GM19025 (cell line): Measurements from ENCODE around the gene NDUFA6.
"Not testable (repeated sequence)": the region's sequence is repeated elsewhere in the genome, so short reads cannot be mapped to it uniquely, and the experiment has no call there.

ENCODE experiments used
- ATAC-seq: cut with Tn5 transposase; IDR thresholded peaks from one replicate; pipeline ENCODE4 v1.9.1; 2021; ENCODE audit warnings: mild to moderate bottlenecking, low read depth, moderate library complexity; ENCODE audit not compliant: unreplicated experiment

Gene NDUFA6

DNA sequence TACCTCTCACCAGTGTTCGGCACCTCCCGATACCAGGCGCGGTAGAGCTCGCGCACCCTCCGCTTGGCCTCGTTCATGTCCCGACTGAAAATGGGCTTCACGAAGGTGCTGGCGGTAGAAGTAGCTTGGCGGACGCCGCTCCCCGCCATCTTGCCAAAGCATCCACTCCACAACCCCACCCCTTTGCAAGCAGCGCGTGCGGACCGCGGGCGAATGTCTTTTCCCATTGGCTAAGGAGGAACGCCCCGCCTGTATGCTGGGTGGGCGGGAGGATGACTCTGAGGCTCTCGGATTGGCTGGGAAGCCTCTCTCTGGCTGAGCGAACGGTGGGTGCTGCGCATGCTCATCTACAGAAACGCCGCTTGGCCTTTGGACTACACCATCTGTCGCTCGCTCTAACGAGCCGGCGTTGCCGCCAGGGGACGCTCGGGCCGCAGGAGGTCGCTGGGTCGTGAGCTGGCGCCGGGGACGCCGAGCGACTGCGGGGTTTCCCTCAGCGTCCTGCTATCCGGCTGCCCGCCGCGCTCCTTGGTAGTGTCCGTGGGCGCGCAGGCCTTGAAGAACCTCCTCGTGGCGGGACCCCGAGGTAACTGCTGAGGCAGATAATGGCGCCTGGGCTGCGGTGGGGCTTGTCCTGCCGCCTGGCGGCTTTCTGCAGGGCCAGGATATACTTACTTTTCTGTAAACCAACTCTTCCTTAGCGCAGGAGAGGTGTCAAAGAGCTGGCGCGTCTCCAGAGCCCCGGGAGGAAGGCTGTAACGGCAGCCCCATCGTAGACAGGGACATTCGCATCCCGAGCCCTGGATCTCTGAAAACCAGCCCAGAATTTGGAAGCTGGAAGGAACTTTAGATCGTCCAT, at the start of gene NDUFA6:
TSS of gene NDUFA6 (minus strand) at position 177 of the 859 bp plus-strand sequence. CDS start at position 149, 28 bp downstream.
- peak; percentile 94 for ATAC-seq

DNA sequence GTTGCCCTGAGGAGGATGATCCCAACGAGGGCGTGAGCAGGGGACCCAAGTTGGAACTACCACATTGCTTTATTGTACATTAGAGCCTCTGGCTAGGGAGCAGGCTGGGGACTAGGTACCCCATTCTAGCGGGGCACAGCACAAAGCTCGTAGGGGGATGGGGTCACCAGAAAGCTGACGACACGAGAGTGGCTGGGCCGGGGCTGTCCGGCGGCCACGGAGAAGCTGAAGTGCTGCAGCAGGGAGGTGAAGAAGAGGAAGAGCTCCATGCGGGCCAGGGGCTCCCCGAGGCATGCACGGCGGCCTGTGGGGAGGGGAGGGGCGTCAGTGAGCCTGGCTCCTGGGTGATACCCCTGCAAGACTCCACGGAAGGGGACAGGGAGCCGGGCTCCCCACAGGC, 49.6 kb upstream of the NDUFA6 start:
- ATAC-seq: not testable (repeated sequence)

DNA sequence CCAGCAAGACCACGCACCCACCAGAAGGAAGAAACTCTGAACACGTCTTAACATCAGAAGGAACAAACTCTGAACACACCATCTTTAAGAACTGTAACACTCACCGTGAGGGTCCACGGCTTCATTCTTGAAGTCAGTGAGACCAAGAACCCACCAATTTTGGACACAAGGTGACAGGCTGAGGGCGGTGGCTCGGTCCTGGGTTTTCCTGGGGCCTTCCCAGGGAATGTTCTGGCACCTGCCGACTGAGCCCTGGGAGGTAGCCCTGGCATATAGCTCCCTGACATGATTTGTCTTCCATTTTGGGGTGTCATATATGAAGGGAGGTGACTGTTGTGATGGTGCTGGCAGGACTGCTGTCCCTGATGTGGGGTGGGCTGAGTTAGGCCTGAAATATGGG, 48.9 kb upstream of the NDUFA6 start:
- ATAC-seq: not testable (repeated sequence)

DNA sequence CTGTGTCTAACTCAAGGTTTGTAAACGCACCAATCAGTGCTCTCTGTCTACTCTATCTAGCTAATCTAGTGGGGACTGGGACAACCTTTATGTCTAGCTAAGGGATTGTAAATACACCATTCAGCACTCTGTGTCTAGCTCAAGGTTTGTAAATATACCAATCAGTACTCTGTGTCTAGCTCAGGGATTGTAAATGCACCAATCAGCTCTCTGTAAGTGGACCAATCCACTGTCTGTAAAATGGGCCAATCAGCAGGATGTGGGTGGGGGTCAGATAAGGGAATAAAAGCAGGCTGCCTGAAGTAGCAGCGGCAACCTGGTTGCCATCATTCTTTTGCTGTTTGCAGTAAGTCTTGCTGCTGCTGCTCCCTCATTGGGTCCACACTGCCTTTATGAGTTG, 48.4 kb upstream of the NDUFA6 start:
- no peak for ATAC-seq

DNA sequence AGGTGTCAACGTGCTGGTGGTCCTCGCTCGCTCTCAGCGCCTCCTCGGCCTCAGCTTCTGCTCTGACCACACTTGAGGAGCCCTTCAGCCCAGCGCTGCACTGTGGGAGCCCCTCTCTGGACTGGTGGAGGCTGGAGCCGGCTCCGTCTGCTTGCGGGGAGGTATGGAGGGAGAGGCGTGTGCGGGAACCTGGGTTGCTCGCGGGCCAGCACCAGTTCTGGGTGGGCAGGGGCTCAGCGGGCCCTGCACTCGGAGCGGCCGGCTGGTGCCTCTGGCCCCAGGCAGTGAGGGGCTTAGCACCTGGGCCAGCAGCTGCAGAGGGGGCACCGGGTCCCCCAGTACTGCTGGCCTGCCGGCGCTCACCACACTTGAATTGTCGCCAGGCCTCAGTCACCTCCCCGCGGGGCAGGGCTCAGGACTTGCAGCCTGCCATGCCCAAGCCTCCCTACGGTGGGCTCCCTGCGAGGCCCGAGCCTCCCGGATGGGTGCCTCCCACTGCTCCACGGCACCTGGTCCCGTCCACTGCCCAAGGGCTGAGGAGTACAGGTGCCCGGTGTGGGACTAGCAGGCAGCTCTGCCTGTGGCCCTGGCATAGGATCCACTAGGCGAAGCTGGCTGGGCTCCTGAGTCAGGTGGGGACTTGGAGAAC, 47.7 kb upstream of the NDUFA6 start:
- no peak for ATAC-seq

DNA sequence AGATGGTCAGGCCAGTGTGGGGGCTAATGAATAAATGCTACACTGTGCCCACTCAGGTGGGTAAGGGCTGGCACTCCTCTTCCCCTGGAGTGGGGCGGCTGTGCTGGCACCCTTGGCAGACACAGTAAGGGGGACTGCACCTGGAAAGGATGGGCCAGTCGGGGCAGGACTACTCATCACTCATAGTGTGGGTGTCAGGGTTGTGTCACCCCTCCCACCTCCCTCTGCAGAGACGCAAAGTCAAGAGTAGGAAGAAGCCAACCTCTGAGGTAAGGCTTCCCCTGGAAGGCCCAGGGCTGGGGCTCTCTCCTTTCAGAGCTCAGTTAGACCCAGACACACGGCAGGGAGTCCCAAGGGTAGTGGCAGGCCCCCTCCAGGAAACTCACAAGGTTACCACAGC, 45.1 kb upstream of the NDUFA6 start:
- not testable (repeated sequence) for ATAC-seq

DNA sequence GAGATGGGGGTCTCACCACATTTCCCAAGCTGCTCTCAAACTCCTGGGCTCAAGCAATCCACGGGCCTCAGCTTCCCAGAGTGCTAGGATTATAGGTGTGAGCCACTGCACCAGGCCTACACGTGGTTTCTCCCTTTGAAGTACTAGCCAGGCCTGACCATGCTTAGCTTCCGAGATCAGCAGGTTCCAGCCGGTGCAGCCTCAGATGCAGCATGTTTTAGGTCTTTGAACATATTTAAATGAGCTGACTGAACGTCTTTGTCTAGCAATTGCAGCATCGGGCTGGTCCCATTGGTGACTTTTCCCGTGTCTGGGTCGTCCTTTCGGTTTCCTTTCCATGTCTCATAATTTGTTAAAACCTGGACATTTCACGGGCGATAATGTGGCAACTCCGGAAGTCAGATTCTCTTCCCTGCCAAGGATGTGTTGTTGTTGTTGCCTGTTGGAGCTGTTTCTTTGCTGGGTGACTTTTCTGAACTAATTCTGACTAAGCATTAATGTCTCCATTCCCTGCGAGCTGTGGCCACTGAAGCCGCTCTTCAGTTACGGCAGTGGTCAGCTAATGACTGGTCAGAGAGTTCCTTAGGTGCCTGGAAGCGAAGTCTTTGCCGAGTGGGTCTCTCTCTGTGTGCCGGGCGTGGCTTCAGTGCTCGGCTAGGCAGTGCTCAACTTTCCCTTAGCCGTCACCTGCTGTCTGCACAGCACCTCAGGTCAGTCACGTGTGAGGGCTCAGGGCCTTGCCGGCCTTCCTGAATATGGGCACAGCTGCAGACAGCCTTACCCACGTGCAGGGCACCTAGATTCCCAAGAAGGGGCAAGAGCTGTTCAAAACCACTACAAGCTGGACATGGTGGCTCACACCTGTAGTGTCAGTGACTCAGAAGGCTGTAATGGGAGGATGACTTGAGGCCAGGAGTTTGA, 43.8 kb upstream of the NDUFA6 start:
- no peak for ATAC-seq

DNA sequence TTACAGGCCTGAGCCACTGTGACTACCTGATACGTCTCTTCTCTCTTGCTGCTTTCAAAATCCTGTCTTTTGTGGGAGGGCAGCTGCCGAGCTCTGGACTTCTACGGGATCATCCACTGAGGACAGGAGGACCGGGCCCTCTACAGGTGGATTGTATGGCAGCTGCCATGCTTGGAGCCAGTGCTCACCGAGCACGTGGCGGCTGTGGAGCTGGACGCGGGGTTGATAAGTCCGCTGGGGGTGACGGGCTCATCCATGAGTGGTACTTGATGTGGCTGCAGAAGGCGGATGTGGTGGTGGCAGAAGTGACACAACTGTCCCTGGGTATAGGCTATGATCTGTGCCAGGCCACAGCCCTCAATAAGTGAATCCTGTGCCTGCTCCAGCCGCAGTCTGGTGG, 41.9 kb upstream of the NDUFA6 start:
- no peak for ATAC-seq

DNA sequence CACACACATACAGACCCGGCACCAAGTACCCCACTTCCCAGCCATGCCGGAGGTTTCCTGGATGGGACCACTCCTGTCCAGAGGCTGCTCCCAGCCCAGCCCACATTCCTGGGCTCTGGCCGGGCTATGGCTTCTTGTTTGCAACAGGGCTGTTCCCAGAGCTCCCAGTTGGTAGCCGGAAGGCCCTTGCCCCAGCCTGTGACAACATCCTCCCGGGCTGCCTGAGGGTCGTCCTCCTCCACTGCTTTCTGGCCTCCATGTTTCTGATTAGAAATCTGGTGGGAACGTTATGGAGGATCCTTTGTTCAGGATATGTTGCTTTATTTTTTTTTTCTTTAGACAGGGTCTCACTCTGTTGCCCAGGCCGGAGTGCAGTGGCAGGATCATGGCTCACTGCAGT, 41.0 kb upstream of the NDUFA6 start:
- no peak for ATAC-seq

DNA sequence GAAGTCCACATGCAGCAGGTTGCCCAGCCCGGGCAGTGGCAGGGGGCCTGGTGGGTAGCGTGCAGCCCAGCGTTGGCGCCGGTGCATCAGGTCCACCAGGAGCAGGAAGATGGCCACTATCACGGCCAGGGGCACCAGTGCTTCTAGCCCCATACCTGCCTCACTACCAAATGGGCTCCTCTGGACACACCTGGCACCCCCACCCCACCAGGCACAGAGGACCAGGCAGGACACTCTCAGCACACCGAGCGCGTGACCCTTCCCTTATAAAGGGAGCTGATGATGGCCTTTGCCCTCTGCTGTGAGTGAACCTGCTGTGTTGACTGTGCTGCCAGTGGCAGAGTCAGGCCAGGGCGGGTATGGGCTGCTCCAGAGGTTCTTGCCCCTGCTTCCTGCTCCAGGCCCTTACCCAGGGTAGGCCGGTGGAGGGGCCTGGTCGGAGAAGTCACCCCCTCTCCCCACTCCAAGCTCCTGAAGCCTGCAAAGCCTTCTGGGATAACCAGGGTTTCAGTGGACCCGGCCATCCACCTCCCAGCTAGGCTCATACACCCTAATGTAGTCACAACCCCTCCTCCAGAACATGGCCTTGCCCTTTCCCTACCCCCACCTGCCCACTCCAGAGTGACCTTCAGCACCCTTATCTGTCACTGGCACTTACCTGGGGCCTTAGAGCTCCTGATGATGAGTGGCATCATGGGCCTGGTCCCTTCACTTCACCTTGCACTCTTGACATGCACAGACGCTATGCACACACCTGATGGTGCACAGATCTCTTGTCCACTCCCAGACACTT, 40.3 kb upstream of the NDUFA6 start, which contains the start of gene CYP2D6:
TSS of gene CYP2D6 (minus strand) at position 172 of the 793 bp plus-strand sequence. CDS start at position 153, 19 bp downstream.
- not testable (repeated sequence) for ATAC-seq

DNA sequence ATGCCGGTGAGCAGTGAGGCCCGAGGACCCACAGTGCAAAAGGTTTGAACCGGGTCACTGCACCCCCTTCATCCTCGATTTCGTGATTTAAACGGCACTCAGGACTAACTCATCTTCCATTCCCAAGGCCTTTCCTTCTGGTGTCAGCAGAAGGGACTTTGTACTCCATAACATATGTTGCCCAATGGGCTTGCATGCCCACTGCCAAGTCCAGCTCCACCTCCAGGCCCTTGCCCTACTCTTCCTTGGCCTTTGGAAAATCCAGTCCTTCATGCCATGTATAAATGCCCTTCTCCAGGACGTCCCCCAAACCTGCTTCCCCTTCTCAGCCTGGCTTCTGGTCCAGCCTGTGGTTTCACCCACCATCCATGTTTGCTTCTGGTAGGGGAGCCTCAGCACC, 39.6 kb upstream of the NDUFA6 start:
- not testable (repeated sequence) for ATAC-seq

DNA sequence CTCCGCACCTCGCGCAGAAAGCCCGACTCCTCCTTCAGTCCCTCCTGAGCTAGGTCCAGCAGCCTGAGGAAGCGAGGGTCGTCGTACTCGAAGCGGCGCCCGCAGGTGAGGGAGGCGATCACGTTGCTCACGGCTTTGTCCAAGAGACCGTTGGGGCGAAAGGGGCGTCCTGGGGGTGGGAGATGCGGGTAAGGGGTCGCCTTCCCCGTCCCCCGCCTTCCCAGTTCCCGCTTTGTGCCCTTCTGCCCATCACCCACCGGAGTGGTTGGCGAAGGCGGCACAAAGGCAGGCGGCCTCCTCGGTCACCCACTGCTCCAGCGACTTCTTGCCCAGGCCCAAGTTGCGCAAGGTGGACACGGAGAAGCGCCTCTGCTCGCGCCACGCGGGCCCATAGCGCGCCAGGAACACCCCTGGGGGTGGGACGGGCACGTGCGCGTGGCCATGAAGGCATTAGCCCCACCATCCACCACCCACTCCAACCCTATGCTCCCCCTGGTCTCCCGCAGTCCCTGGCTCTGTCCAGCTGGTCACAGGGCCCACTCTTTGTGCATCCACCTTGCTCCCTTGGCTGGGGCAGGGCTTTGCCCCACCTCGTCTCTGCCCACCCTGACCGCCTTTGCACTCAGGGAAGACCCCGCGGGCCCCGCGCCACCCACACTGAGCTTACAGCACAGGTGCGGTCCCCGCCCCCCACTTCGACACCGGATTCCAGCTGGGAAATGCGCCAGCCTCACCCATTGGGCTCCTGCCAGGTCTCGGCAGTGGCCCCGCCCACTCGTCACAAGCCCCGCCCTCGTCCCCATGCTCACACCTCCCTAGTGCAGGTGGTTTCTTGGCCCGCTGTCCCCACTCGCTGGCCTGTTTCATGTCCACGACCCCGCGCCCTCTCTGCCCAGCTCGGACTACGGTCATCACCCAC, 38.5 kb upstream of the NDUFA6 start:
- not testable (repeated sequence) for ATAC-seq

DNA sequence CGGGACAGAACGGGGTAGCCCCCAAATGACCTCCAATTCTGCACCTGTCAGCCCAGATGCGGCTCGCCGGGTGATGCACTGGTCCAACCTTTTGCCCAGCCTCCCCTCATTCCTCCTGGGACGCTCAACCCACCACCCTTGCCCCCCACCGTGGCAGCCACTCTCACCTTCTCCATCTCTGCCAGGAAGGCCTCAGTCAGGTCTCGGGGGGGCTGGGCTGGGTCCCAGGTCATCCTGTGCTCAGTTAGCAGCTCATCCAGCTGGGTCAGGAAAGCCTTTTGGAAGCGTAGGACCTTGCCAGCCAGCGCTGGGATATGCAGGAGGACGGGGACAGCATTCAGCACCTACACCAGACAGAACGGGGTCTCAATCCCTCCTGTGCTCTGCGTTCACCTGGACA, 37.4 kb upstream of the NDUFA6 start:
- ATAC-seq: not testable (repeated sequence)

DNA sequence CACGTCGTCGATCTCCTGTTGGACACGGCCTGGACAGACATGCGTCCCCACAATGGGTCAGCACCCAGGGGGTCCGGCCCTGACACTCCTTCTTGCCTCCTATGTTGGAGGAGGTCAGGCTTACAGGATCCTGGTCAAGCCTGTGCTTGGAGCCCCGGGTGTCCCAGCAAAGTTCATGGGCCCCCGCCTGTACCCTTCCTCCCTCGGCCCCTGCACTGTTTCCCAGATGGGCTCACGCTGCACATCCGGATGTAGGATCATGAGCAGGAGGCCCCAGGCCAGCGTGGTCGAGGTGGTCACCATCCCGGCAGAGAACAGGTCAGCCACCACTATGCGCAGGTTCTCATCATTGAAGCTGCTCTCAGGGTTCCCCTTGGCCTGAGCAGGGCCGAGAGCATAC, 37.0 kb upstream of the NDUFA6 start:
- no peak for ATAC-seq

DNA sequence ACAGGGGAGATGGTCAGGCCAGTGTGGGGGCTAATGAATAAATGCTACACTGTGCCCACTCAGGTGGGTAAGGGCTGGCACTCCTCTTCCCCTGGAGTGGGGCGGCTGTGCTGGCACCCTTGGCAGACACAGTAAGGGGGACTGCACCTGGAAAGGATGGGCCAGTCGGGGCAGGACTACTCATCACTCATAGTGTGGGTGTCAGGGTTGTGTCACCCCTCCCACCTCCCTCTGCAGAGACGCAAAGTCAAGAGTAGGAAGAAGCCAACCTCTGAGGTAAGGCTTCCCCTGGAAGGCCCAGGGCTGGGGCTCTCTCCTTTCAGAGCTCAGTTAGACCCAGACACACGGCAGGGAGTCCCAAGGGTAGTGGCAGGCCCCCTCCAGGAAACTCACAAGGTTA, 33.0 kb upstream of the NDUFA6 start:
- not testable (repeated sequence) for ATAC-seq

DNA sequence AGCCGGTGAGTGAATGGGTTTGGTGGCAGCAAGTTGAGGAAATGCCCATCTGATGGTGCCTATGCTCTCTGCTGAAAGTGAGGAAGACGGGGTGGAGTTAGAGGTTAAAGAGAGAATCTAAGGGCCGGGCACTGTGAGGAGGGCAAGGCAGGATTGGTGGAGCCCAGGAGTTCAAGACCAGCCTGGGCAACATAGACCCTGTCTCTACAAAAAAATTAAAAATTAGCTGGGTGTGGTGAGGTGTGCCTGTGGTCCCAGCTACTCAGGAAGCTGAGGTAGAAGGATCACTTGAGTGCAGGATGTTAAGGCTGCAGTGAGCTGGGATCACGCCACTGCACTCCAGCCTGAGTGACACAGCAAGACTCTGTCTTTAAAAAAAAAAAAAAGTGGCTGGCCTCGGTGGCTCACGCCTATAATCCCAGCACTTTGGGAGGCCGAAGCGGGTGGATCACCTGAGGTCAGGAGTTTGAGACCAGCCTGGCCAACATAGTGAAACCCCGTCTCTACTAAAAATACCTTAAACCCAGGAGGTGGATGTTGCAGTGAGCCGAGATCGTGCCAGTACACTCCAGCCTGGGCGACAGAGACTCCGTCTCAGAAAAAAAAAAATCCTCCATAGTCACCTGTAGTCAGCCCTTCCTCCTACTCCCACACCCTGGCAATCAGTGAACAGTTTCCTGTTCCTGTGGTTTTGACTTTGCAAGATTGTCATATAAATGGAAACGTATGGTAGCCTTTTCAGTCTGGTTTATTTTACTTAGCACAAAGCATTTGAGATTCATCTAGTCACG, 29.9 kb upstream of the NDUFA6 start:
- ATAC-seq: not testable (repeated sequence)

DNA sequence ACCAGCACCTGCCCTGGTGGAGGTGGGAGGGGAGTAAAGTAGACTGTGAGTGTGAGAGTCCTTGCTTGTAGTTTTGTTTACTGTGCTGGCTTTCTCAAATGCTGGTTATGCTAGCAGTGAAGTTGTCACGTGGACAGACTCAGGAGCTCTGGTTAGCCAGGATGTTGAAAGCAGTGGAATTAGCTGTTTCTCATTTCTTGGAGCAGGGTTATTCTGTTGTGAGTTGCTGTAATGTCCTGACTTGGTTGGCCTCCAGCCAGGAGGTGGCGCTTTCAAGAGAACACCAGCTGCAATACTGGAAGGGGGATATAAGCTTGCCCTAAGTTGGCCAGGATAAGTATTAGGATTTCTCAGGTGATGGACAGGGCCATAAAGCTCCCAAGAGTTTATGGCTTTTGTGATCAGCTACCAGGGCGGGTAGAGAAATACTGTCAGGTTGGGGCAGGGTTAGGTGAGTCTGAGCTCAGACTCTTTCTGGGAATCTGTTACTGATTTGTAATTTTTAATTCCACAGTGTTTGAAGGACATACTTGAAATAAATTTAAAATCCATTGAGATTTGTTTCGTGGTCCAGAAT, 26.4 kb upstream of the NDUFA6 start:
- no peak for ATAC-seq

DNA sequence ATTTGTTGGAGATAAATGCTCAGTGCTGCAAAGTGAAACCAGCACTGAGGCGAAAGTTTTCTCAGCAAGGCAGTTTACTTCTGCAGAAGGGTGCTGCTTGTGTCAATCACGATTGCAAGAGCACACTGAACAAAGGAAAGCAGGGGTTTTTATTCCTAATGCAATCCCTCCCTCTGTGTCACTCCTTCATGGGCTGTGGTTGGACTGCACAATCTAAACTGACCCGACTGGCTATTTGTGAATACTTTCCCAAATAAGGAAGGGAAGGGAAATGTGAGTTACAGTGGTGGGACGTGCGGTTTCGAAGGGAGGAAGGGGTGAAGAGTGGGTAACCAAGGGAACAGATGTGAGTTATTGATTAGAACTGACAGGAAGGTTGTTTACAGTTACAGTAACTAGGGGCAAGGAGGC, 24.9 kb upstream of the NDUFA6 start:
- ATAC-seq: not testable (repeated sequence)
